Smooth muscle cell (in vitro differentiated cells): ENCODE measurements around the gene SPATS2L. TPM values are rescaled to one million over a fixed set of nuclear protein-coding genes. Genes with fewer than 3 reads are reported as not detected.

ENCODE experiments used
- DNase-seq: peaks from one replicate; lab custom pipeline; 2025; ENCODE audit not compliant: unreplicated experiment; lab: John Stamatoyannopoulos, UW
- H2AFZ ChIP-seq: fragments of 200-600 bp; sonication (generic); 2 replicates; pipeline ENCODE4 v1.6.0; 2016; ENCODE audit warnings: antibody characterized with exemption, low read depth, mild to moderate bottlenecking
- H3F3A ChIP-seq: fragments of 200-600 bp; sonication (generic); 2 replicates; pipeline ENCODE4 v1.6.0; 2017; ENCODE audit warnings: antibody characterized with exemption, low read depth
- H3K27ac ChIP-seq: fragments of 200-600 bp; sonication (generic); 2 replicates; pipeline ENCODE4 v1.5.1; 2016; ENCODE audit warnings: low read depth, mild to moderate bottlenecking
- H3K27me3 ChIP-seq: fragments of 200-600 bp; sonication (generic); 2 replicates; pipeline ENCODE4 v1.6.1; 2016; ENCODE audit warnings: low read depth, mild to moderate bottlenecking
- H3K36me3 ChIP-seq: fragments of 200-600 bp; sonication (generic); 2 replicates; pipeline ENCODE4 v1.5.1; 2016; ENCODE audit warnings: low read depth
- H3K4me1 ChIP-seq: fragments of 200-600 bp; sonication (generic); 2 replicates; pipeline ENCODE4 v1.5.1; 2016; ENCODE audit warnings: low read depth
- H3K4me2 ChIP-seq: fragments of 200-600 bp; sonication (generic); 2 replicates; pipeline ENCODE4 v1.6.0; 2016; ENCODE audit warnings: mild to moderate bottlenecking
- H3K4me3 ChIP-seq: fragments of 200-600 bp; sonication (generic); 2 replicates; pipeline ENCODE4 v1.5.1; 2016; ENCODE audit warnings: mild to moderate bottlenecking
- H3K79me2 ChIP-seq: fragments of 200-600 bp; sonication (generic); 2 replicates; pipeline ENCODE4 v1.6.0; 2016; ENCODE audit warnings: low read depth, mild to moderate bottlenecking
- H3K9ac ChIP-seq: fragments of 200-600 bp; sonication (generic); 2 replicates; pipeline ENCODE4 v1.6.0; 2016; ENCODE audit warnings: low read depth
- H3K9me3 ChIP-seq: fragments of 200-600 bp; sonication (generic); replicated peaks from 2 replicates; pipeline ENCODE4 v1.5.1; 2016; ENCODE audit warnings: low read depth
- H4K20me1 ChIP-seq: fragments of 200-600 bp; sonication (generic); 2 replicates; pipeline ENCODE4 v1.6.0; 2016; ENCODE audit warnings: low read depth
- CTCF ChIP-seq: fragments of 200-600 bp; sonication (generic); IDR thresholded peaks from 2 replicates; pipeline ENCODE4 v1.5.1; 2017; ENCODE audit warnings: borderline replicate concordance, mild to moderate bottlenecking, antibody characterized with exemption; ENCODE audit not compliant: insufficient read depth, poor library complexity, severe bottlenecking
- WGBS: methylation state at CpG from one replicate; pipeline ENCODE4 v1.1.7; 2016; ENCODE audit warnings: low lambda C conversion rate; 5-methylcytosine and 5-hydroxymethylcytosine counted together
- polyA plus RNA-seq: library from polyadenylated mRNA; unstranded; fragments of >200 nt; fragmentation: Nextera tagmentation; extraction: Ambion mirVana; gene quantifications from 2 replicates; pipeline ENCODE4 v1.2.1, GENCODE V29; 2016
- total RNA-seq: library from RNA; depleted of rRNA; stranded (reverse); fragments of >200 nt; gene quantifications from 2 replicates; pipeline ENCODE4 v1.2.3, GENCODE V29; 2014

The SPATS2L gene
- total and polyA plus RNA-seq, 2 experiments from 2014 or later = 356 to 432 TPM

- H3K4me3 ChIP-seq = no peak overlapping the region
- peaks cover 97% of the 10 kb centered on the region for H4K20me1 ChIP-seq
- no peaks in the 10 kb centered on the region for H3K9me3 ChIP-seq
- H3K27me3 ChIP-seq = no peaks in the 10 kb centered on the region
- WGBS = 76% methylated on average over 7 of the region's 7 CpGs
- peaks cover 10% of the 10 kb centered on the region for H3F3A ChIP-seq
- H3K4me1 ChIP-seq = peaks cover 56% of the 10 kb centered on the region
- no peaks in the 10 kb centered on the region for H3K36me3 ChIP-seq
- peaks cover 100% of the 10 kb centered on the region for H3K79me2 ChIP-seq
- H3K27ac ChIP-seq = peak overlapping the region; percentile 87
- no peak for DNase-seq
- H2AFZ ChIP-seq = no peak overlapping the region
- no peak overlapping the region for H3K9ac ChIP-seq
- peak overlapping the region; percentile 72 for H3K4me2 ChIP-seq
- no peak for TF ChIP-seq CTCF
Observed at GRCh38 chr2:200314976-200315567, 8.6 kb downstream of the SPATS2L start.

- H3K27ac ChIP-seq = peak overlapping the region; percentile 87
- H2AFZ ChIP-seq = no peak overlapping the region
- H3K4me2 ChIP-seq = peak overlapping the region; percentile 72
Observed at GRCh38 chr2:200317975-200318374, 11.5 kb downstream of the SPATS2L start.

GRCh38 chr2:200318940-200319435 is 12.5 kb downstream of the SPATS2L start:
- Histone ChIP-seq H3K4me2 (peak overlapping the region; percentile 72), H3K4me3 (no peak overlapping the region), H3K79me2 (peaks cover 100% of the 10 kb centered on the region), H3K27ac (peak overlapping the region; percentile 87), H3K9ac (no peak overlapping the region), H2AFZ (no peak overlapping the region), H3K36me3 (no peaks in the 10 kb centered on the region), H3K27me3 (no peaks in the 10 kb centered on the region), H3K9me3 (no peaks in the 10 kb centered on the region), H3K4me1 (peaks cover 62% of the 10 kb centered on the region), H3F3A (peaks cover 15% of the 10 kb centered on the region), H4K20me1 (peaks cover 99% of the 10 kb centered on the region)
- no peak for DNase-seq
- 58% methylated on average over 10 of the region's 10 CpGs for WGBS
- no peak for TF ChIP-seq CTCF

More at GRCh38 chr2:200317975-200318374, 11.5 kb downstream of the SPATS2L start:
- H3K9ac ChIP-seq = no peak overlapping the region
- H3F3A ChIP-seq = peaks cover 13% of the 10 kb centered on the region
- 42% methylated on average over 3 of the region's 3 CpGs for WGBS
- no peak for TF ChIP-seq CTCF
- H3K79me2 ChIP-seq = peaks cover 100% of the 10 kb centered on the region
- H3K36me3 ChIP-seq = no peaks in the 10 kb centered on the region
- no peaks in the 10 kb centered on the region for H3K27me3 ChIP-seq
- no peaks in the 10 kb centered on the region for H3K9me3 ChIP-seq
- DNase-seq = no peak
- H3K4me1 ChIP-seq = peaks cover 52% of the 10 kb centered on the region
- H4K20me1 ChIP-seq = peaks cover 99% of the 10 kb centered on the region
- no peak overlapping the region for H3K4me3 ChIP-seq
